LHCN-M2 (cell line): ENCODE results near the gene IL4R. TPM values are rescaled to one million over a fixed set of nuclear protein-coding genes. Genes with fewer than 3 reads are reported as not detected.
A peak's percentile ranks its signal among the peaks of the same experiment; 100 is the strongest.
"Not testable (repeated sequence)": the region's sequence is repeated elsewhere in the genome, so short reads cannot be mapped to it uniquely, and the experiment has no call there.

Experiments used
- DNase-seq: peaks from one replicate; pipeline ENCODE4 v3.0.0-alpha.2; 2012; ENCODE audit warnings: low read depth
- total RNA-seq: library from RNA; depleted of rRNA; stranded (reverse); fragments of >200 nt; gene quantifications from 2 replicates; pipeline ENCODE4 v1.2.3, GENCODE V29; 2014

Gene IL4R
- total RNA-seq, 1 experiment from 2014 or later, result 13.8 TPM

DNA sequence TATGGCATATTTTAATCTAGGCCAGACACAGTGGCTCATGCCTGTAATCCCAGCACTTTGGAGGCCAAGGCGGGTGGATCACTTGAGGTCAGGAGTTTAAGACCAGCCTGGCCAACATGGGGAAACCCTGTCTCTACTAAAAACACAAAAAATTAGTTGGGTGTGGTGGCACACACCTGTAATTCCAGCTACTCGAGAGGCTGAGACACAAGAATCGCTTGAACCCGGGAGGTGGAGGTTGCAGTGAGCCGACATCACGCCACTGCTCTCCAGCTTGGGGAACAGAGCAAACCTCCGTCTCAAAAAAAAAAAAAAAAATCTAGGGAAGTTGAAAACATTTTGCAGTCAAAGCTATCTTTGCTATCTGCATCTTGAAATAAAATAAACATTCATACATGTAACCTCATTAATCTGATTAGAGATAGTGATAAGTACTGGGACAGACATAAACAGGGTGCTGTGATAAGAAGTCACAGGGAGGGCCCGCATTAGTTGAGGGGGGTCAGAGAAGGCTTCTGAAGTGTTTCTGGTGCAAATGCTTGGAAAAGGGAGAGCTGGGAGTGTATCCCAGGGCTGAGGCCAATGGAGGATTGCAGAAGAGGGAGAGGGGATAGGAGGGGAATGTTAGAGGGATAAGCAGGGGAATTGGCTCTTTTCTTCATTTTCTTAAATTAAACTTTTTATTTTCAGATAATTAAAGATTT, 15.8 kb downstream of the IL4R start:
- not testable (repeated sequence) for DNase-seq

DNA sequence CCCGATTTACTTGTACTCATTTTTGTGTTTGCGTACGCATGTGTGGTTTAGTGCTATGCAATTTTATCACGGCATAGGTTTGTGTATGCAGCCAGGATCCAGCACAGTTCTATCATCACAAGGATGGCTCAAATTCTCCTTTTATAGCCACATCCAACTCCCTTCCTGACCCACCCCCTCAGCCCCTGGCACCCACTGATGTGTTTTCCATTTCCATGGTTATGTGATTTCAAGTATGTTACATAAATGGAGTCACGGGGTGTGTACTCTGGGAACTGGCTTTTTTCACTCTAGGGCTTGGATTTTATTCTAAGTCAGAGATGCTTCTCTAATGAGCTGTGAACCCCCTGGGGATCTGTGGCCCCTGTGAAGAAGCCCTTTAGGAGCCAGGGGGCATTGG, 16.8 kb downstream of the IL4R start:
- peak; percentile 79 for DNase-seq

- DNase-seq, result no peak
Measured at GRCh38 chr16:27332105-27332504, 18.3 kb downstream of the IL4R start.

DNA sequence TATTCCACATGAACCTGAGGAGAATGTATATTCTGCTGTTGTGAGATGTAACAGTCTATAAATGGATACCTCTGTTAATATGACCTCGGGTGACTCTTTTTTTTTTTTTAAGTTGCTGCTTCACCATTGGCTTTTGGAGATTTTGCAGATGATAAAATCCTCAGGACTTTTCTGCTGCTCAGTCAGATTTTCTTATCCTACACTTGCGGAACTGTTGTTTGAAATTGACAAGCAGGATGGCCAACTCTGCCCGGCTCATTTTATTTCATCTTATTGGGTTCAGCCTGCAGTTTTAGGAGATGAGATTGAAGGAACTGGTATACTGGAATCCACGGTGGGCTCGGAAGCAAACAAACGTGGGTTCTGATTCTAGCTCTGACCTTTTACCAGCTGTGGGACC, 19.3 kb downstream of the IL4R start:
- DNase-seq, result no peak

DNA sequence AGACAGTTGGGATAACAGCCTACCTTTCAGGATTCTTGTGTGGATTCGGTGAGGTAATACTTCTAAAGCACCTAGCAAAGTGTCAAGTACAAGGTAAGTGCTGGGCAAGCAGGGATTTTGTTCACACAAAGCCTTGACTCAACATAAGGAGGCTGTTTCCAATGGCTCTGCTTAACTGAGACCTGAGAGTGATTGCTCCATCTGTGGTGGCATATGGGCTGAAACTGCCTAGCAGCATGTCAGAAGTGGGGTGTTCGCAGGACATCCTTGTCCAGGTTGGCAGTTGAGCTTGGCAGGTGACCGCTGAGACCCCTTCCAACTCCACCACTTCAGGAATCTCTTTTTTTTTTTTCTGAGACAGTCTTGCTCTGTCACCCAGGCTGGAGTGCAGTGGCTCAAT, 19.8 kb downstream of the IL4R start:
- DNase-seq, result no peak

- DNase-seq, result no peak
Measured at GRCh38 chr16:27334192-27334764, 20.5 kb downstream of the IL4R start.

DNA sequence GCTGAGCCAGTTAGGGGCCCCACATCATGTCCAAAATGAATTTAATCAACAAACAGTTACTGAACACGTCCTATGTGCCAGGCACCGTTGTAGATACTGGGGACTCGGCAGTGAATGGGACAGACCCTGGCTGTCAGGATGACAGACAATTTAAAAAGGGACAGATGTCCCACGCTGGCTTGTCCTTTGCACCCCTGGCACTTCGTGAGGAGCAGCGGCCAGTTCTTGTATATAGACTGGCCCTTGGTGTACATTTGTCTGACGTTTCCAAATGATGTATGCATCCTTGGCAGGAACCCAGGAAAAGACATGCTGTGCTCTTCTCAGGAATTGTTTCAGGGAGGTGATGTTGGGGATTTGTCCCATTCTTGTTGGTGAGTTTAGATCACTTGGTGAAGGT, 21.1 kb downstream of the IL4R start:
- DNase-seq, result no peak

- no peak for DNase-seq
Measured at GRCh38 chr16:27335349-27336053, 21.7 kb downstream of the IL4R start.

- DNase-seq, result no peak
Measured at GRCh38 chr16:27337024-27337423, 23.2 kb downstream of the IL4R start.

- DNase-seq, result no peak
Measured at GRCh38 chr16:27339180-27339579, 25.4 kb downstream of the IL4R start.

DNA sequence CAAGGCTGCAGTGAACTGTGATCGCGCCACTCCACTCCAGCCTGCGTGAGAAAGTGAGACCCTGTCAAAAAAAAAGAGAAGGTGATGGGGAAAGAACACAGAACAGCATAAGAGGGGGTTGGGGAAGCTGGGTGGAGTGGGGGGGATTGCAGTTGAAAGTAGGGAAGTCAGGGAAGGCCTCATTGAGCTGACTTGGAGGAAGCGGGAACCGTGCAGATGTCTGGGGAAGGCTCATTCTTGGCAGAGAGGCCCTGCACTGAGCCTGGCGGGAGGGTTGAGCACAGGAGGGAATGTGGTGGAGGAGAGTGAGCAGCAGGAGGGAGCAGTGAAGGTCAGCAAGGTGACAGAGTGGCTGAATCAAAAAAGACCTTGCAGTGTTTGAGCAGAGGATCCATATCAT, 26.9 kb downstream of the IL4R start:
- no peak for DNase-seq

DNA sequence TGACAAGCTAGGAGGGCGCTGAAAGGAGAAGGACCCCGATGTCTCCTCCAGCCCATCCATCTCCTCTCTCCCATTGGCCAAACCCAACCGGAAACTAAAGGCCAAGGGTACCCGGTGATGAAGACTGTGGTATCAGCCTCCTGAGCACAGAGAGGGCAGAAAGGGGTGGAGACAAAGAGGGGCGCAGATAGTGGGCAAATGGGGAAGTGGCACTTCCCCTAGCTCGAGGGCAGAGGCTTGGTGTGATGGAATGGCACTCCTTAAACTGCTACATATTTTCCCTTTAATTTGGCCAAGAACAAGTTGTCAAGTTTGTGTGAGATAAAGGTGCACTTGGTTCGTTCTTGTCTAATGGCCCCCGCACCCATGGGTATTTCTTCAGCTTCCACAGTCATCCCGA, 27.8 kb downstream of the IL4R start:
- DNase-seq, result no peak

- DNase-seq, result no peak
Measured at GRCh38 chr16:27341971-27342370, 28.2 kb downstream of the IL4R start.

- DNase-seq, result no peak
Measured at GRCh38 chr16:27344721-27345120, 30.9 kb downstream of the IL4R start.

DNA sequence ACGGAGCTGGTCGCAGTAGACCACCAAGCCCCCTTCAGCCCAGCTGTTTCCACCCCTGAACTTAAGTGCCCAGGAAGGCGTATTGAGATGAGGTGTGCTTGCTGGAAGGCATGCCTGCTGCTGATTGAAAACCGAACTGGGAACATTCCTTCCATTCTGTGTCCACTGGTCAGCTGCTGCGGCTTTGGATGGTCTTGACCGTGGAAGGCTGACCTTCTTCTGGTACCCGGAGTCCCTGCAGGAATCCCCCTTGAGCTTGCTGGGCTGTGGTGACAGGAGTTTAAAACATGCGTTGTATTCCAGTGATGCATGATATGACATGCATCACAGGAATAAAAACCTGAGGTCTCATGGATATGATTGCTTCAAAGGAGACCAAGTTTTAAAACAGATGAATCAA, 31.4 kb downstream of the IL4R start:
- DNase-seq, result no peak

- no peak for DNase-seq
Measured at GRCh38 chr16:27346819-27347218, 33.0 kb downstream of the IL4R start.

DNA sequence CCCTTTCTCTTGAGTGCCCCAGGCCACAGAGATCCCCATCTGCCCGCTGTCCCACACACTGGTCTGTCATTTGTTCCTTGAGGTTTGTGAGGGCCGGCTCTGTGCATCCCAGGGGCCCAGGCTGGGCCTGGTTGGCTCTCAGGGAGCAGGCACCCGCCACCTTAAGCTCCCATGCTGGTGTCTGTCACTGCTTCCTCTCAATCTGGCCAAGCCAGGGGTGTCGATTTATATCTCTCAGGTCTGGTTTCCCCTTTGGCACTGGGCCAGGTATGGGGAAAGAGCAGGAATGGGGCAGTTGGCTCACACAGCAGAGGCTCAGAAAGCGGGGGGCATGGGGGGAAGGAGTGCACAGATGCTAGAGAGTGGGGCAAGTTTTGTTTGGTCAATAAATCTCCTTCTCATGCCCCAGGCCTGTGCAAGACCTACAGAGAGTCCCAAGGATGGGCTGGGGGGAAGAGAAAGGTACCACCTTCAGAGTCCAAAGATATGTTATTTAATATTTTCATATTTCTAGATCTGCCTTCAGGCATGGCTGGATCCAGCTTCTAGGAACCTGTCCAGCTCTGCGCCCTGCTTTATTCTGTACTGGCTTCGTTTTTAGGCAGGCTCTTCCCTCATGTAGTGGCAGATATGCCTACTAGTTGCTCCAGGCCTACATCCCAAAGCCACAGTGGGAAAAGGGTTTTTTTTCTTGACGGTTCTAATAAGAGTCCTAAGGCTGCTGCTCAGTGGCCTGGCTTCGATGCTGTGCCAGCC, 34.3 kb downstream of the IL4R start:
- DNase-seq, result no peak

DNA sequence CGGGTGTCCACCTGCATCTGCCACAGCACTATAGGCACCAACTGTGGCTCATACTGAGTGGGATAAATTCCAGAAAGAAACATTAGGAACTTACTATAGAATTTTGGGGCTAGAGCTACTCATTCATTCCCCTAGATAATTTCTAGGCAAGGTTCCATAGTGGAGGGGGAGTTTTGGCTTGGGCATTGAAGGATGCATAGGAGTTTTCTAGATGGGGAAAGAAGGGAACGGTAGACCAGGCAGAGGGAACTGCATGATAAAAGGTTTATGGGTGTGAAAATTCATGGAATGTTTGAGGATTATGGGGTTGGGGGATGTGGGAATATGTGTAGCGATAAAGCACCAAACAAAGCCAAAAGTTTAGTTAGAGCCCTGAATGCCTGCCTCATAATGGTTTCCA, 35.5 kb downstream of the IL4R start:
- no peak for DNase-seq

- DNase-seq, result peak; percentile 52
Measured at GRCh38 chr16:27350006-27350405, 36.2 kb downstream of the IL4R start.

DNA sequence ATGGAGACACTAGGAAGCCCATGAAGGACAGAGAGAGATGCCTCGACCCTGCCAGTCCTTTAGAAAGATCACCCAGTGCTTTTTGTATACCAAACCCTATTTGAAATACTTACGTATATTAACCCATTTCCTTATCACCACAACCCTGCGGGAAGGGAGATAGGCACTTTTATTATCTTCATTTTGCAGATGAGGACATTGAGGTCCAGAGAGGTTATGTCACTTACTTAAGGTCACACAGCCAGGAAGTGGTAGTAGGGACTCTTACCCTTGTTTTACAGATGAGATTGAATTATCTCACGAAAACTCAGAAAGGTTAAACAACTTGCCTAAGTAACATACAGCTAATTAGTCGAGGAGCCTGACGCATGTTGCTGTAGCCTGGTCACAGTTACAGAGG, 38.2 kb downstream of the IL4R start:
- no peak for DNase-seq

- no peak for DNase-seq
Measured at GRCh38 chr16:27353853-27354252, 40.1 kb downstream of the IL4R start.

DNA sequence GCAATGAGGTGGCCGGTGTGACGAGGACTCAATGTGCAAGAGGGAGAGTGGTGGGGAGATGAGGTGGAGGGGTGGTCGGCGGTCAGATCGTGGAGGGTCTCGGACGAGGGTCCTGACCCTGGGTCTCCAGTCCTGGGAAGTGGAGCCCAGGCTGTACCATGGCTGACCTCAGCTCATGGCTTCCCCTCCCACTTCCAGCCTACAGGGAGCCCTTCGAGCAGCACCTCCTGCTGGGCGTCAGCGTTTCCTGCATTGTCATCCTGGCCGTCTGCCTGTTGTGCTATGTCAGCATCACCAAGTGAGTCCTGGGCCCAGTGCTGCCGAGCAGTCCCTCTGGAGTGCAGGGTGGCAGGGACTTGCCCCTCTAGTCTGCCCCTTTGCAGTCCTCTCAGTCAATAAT, 41.8 kb downstream of the IL4R start:
- DNase-seq, result no peak
